NCI-H774 (cell line): ENCODE results near the gene SMCR8.
"Not testable (repeated sequence)": the region's sequence is repeated elsewhere in the genome, so short reads cannot be mapped to it uniquely, and the experiment has no call there.

ENCODE experiments used
- DNase-seq: peaks from one replicate; lab custom pipeline; 2025; lab: John Stamatoyannopoulos, UW

SMCR8 gene

DNA sequence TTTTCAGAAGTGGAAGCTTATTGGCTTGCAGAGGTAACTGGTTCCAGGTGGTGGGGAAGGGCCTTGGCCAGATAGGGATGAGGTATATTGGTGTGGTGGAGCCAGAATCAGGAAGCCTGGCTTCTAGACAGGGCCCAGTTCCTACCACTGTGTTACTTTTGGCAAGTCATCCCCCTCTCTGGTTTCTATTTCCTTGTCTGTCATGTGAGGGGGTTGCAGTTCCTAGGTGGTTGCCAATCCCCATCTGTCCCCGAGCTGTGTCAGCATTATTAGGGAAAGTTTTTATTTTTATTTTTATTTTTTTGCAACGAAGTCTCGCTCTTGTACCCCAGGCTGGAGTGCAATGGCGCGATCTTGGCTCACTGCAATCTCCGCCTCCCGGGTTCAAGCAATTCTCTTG lies 3.0 kb downstream of the SMCR8 start:
- no peak for DNase-seq

DNA sequence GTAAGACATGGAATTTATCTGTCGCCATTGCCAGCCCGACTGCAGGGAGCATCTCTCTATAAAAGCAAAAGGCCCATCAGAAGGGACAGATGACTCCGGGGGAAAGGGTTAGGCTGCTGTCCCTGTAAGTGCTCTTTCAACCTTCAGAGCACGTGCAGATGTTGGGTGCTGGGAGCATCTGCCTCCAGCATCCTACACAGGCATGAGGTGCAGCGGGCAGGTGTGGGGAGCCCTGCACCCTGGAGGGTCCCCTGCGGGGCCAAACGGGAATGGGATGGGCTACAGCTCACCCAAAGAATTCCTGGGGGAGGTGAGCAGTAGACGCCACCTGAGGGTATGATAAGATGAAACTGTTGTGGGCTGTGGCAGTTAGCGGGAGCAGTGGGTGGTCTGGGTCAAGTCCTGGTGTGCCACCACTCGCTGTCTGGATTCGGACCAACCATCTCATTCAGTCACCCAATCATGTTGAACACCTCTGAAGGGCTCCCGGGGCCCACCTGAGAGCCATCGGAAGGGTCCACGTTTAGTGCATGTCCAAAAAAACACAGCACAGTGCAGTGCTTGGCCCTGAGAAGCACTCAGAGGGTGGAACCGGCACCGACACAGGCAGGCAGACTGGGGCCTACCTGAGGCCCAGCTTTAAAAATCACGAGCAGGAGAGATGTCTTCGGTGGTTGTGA lies 3.8 kb downstream of the SMCR8 start:
- DNase-seq = no peak

GRCh38 chr17:18319604-18320256 lies 4.6 kb downstream of the SMCR8 start:
- DNase-seq = no peak

DNA sequence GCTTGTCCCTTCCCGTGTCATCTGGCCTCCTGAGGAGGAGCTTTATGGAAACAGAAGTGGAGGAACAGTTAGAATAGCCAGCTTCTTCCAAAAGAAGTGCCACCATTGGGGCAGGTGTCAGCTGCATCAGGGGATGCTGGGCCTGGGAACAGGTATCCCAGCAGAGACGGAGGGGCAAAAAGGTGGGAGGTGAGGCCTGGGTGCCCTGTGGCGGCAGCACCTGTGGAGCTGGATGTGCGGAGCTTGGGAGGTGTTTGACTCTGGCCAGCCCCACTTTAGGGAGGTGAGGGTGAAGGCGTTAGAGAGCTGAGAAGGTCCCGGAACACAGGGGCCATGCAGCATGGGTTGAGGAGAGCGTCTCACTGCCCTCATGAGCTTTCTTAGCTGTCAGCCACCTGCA lies 5.2 kb downstream of the SMCR8 start:
- no peak for DNase-seq

GRCh38 chr17:18321309-18321708 lies 6.2 kb downstream of the SMCR8 start:
- no peak for DNase-seq

- no peak for DNase-seq
Observed at GRCh38 chr17:18322522-18322921, 7.4 kb downstream of the SMCR8 start.

DNA sequence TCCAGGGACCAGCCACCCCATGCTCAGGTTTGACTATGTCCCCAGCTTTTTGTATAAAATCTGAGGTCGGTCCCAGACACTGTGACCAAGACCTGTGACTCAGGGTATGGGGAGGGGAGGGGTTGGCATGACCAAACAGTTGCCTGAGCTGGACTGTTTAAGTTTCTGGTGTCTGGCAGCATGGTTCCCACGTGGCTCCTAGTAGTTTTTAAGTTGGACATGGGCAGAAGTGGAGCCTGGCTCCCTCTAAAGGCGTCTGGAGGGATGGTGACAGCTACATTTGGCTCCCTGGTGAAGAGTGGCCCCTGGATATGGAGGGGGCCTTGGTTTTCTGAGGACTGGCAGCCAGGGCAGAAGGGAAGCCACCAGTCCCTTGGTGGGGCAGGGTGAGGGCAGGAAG lies 7.9 kb downstream of the SMCR8 start:
- DNase-seq = no peak

DNA sequence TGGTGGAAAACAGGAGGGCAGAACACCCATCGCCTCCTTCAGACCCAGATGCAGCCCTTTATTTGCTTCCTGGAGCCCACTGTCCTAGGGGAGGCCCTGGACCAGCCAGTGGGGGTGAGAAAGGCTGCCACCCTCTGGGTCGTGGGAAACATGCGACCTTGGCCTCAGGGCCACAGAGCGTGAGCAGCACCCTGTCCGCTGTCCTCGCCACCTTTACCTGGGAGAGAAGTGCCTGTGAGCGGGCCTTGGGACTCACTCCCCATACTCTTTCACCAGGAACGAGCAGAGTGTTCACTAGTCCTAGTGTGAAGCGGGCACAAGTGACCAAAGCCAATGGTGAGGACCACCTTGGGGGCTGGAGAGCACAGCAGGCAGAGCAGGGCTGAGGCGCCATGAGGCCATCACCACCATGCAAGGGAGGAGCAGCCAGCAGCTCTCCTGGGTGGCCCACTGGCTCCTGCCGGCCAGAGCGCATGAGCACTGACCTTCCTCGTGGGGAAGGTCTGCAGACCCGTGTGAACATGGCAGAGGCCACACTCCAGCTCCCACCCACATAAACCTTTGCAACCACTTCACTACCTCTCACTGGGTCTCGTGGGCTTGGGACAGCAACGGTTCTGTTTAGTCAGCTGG lies 8.5 kb downstream of the SMCR8 start:
- DNase-seq = no peak

DNA sequence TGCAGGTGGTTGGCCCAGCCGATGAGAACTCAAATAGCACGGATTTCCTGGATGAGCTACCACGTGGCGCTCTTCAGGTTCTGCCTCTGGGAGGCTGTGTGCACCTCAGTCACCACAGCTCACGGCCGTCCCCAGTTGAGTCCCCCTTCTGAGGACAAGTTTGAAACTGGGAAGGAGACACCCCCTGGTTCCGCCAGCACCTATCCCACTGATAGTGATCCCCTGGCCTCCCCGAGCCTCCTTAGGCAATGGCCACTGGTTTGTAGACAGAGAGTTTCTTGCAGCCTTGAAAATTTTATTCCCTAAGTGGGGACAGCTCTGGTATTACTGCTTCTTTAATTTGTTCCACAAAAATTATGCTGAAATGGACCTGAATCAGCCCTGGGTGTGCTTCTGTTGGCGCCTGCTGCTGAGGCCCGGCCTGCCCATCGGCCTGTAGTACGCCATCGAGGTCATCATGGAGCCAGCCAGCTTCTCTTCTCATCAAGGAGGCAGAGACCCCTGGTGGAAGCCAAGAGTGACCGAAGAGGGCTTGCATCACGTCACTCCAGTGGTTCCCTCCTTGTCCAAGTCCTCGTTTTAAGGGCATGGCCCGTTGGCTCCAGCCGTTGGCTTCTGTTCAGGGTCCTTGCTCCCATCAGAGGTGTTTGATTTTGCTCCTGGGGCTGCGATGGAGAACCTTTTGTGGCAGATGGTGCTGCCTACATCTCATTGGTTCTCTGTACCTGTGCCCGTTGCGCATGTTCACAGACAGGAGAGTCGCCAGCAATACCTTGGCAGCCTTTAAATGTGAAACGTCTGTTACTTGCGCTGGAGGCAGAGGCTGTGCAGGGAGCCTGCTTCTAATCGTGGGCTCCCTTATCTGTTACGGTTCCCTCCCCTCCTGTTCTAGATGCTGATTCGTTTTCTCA lies 9.3 kb downstream of the SMCR8 start:
- DNase-seq = no peak

GRCh38 chr17:18326039-18326438 lies 10.9 kb downstream of the SMCR8 start:
- no peak for DNase-seq

GRCh38 chr17:18326572-18326971 lies 11.5 kb downstream of the SMCR8 start:
- no peak for DNase-seq

GRCh38 chr17:18327093-18327492 lies 12.0 kb downstream of the SMCR8 start:
- no peak for DNase-seq

- DNase-seq = no peak
Observed at GRCh38 chr17:18327556-18327955, 12.5 kb downstream of the SMCR8 start.

DNA sequence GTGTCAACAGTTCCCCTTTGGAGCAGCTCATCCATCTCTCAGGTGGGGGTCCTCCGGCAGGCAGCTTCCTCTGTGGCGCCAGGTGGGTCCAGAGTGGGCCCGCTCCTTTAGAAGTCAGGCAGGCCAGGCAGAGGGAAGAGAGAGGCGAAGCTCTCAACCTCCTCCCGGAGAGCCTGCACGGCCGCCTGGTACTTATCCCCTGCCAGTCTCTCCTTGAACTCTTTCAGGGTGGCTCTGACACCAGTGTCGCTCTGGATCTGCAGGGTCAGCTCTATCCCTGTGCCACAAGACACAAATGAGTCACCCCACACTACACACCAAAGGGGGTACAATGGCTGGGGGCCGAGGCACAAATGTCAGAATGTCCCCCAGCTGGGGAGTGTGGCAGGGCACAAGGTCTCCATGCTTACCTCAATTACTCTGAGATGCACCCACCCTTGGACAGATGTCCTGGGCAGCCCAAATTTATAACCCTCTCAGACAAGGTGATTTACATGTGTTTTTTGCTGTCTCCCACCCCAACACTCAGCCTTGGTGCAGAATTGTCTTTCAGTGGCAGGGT lies 13.6 kb downstream of the SMCR8 start:
- no peak for DNase-seq

DNA sequence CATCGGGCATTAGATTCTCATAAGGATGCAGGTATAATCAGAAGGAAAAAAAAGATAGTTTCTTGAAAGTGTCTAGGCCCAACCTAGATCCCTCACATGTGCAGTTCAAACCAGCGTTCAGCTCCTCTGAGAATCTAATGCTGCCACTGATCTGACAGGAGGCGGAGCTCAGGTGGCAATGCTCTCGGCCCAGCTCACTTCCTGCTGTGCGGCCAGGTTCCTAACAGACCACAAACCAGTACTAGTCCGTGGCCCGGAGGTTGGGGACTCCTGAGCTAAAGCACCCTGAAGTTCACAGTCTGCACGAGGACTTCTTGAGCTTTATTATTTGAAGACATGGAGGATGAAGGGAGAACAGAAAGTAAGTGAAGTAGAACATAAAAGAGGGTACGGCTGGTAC lies 16.8 kb downstream of the SMCR8 start:
- DNase-seq = no peak

DNA sequence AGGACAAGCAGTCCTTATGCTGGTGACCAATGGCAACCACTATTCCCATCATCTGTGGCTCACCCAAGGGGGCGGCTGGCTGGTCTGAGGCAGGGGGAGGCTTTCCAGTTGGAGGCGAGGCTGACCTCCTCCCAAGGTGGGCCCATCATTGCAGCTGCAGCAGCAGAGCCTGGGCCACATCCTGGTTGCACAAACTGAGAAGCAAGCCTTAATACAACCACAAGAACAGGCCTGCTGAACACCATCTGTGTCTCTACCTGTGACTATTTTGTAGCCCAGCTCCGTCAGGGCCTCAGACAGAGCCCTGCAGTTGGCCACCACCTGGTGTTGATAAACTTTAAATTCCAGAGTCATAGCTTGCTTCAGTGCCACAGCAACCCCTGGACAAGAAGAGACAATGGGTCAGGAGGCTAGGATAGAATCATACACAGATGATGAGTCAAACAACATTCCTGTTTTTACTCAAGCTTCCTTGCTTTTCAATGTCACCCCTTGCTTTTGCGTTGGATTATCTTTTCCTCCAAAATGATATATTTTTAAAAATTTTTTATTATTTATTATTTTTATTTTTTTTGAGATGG lies 17.9 kb downstream of the SMCR8 start:
- no peak for DNase-seq

- DNase-seq = not testable (repeated sequence)
Observed at GRCh38 chr17:18338158-18338557, 23.1 kb downstream of the SMCR8 start.

- no peak for DNase-seq
Observed at GRCh38 chr17:18339933-18340332, 24.8 kb downstream of the SMCR8 start.

GRCh38 chr17:18344021-18344420 lies 28.9 kb downstream of the SMCR8 start:
- no peak for DNase-seq

GRCh38 chr17:18353541-18353940 lies 38.4 kb downstream of the SMCR8 start:
- no peak for DNase-seq

- DNase-seq = no peak
Observed at GRCh38 chr17:18356624-18357023, 41.5 kb downstream of the SMCR8 start.

DNA sequence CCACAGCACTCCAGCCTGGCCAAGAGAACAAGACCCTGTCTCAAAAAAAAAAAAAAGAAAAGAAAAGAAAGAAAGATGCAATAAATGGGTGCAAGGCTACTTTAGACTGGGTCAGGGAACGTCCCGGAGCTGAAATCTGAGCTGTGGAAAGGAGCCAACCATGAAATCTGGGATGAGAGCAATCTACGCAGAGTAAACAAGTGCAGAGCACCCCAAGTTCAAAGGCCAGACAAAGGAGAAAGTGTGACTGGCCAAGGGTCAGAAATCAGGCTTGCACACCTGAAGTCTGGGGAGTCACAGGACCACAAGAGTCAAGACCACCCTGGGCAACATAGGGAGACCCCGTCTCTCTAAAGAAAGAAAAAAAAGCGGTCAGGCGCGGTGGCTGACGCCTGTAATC lies 45.4 kb downstream of the SMCR8 start:
- DNase-seq = no peak
